Right lobe of liver (tissue), 4 donors: ENCODE data around the gene C14orf132.

Experiments used
- CTCF ChIP-seq, 4 donors: fragments of 200-600 bp in 3 of 4; fragments of 450-650 bp in 1 of 4; IDR thresholded peaks; one replicate each; pipeline versions ENCODE4 v1.5.1 to v1.8.0; 2016 to 2022; ENCODE audit warnings: antibody characterized with exemption in 4 of 4, mild to moderate bottlenecking in 2 of 4
- POLR2A ChIP-seq: fragments of 450-650 bp; IDR thresholded peaks from one replicate; pipeline ENCODE4 v1.6.1; 2017; ENCODE audit warnings: antibody characterized with exemption, mild to moderate bottlenecking
- donor health status: DM: no; HTN: no; CAD: no.
- donor health status: DM: no; HTN: no; CAD: no.
- donor health status: DM: no; HTN: yes; CAD: no.

- TF ChIP-seq CTCF (IDR thresholded peaks at IDR 0.05) (no peak), POLR2A (no peak)
Measured at GRCh38 chr14:96066976-96067375, 27.8 kb downstream of the C14orf132 start.
